ENCODE measurements around the gene PAX5.

The PAX5 gene

GRCh38 chr9:37028420-37029031 lies 5.5 kb downstream of the PAX5 start:
- Histone ChIP-seq H3K9ac (ENCODE audit: low read length) (no peak overlapping the region), H3K4me3 (ENCODE audit: low read length) (no peak overlapping the region), H3K4me1 (ENCODE audit: control insufficient read depth, low read depth, low read length) (peaks cover 29% of the 10 kb centered on the region), H3K27me3 (ENCODE audit: control insufficient read depth, insufficient read depth, low read length) (peaks cover 98% of the 10 kb centered on the region), H3K9me3 (ENCODE audit: control insufficient read depth, low read depth, low read length) (no peaks in the 10 kb centered on the region), H3K36me3 (ENCODE audit: control insufficient read depth, low read depth, low read length) (no peaks in the 10 kb centered on the region), H3K27ac (ENCODE audit: low read length) (no peak overlapping the region)

DNA sequence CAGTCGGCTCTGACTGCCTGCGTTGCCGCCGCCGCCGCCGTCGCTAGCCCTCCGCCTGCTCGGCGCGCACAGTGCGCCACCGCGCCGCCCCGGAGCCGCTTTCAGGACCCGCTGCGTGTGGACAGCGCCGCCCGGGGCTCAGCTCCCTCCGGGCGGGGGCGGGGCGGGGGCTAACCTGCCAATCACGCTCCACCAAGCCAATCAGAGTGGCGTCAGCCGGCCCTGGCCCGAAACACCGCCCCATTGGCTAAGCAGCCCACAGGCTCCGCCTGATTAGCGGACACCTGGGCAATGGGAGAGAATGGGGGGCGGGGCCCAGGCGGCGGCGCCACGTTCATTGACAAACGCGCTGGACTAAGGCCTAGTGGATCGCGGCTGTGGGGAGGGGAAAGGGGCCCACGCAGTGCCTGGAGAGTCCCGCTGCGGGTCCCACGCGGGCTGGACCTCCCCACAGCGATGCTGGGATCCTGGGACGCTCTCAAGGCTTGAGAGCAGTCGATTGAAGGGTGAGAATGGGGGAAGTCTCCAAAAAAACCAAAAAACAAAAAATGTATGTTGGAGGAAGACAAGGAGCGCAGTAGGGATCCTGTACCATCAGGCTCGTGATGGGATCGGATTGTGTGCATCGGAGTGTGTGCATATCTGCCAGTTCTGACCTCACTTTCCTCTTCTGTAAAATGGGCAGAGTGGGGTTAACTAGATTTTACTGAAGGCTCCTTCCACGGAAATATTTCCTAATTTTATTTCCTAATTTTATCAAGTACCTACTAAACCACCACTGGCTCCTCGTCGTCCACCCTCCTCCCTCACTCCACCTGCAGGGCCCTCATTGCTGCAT lies 6.3 kb downstream of the PAX5 start:
- peak overlapping the region; percentile 50 for H3K4me3 ChIP-seq (ENCODE audit: low read length)

DNA sequence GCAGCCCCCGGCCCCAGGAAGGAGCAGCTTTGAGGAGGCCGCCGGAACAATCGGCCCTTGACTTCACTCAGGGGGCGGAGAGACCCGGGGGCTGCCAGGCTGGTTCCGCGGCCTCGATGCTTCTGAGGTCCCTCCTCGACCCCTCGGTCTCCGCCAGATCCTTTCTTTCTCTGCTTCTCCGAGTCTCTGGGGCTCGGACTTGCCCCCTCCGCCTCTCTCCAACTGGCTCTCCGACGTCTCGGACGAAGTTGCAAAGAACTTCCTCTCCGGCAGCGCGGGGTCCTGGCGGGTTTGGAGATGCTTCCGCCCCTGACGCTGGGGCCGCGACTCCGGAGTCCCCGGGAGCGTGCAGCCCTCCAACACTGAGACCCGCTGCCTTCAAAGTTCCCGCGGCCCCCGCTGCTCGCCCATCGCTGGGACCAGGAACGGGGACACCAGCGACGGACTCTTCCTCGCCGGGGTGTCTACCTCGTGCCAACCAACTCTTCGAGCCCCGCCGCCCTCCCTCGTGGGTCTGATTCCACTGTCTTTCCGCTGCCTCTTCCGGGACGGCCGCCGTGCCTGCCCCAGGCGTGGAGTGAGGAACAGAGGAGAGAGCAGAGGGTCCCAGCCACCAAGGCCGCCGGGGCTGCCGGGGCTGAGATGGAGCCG lies 7.0 kb downstream of the PAX5 start:
- no peaks in the 10 kb centered on the region for H3K36me3 ChIP-seq (ENCODE audit: control insufficient read depth, low read depth, low read length)
- H3K4me1 ChIP-seq (ENCODE audit: control insufficient read depth, low read depth, low read length): peaks cover 27% of the 10 kb centered on the region
- H3K27me3 ChIP-seq (ENCODE audit: control insufficient read depth, insufficient read depth, low read length): peaks cover 98% of the 10 kb centered on the region
- H3K9ac ChIP-seq (ENCODE audit: low read length): no peak overlapping the region
- H3K9me3 ChIP-seq (ENCODE audit: control insufficient read depth, low read depth, low read length): no peaks in the 10 kb centered on the region
- peak overlapping the region; percentile 50 for H3K4me3 ChIP-seq (ENCODE audit: low read length)
- no peak overlapping the region for H3K27ac ChIP-seq (ENCODE audit: low read length)

More for the DNA sequence above, 6.3 kb downstream of the PAX5 start:
- Histone ChIP-seq H3K4me1 (ENCODE audit: control insufficient read depth, low read depth, low read length) (peaks cover 27% of the 10 kb centered on the region), H3K27ac (ENCODE audit: low read length) (no peak overlapping the region), H3K36me3 (ENCODE audit: control insufficient read depth, low read depth, low read length) (no peaks in the 10 kb centered on the region), H3K9ac (ENCODE audit: low read length) (no peak overlapping the region), H3K9me3 (ENCODE audit: control insufficient read depth, low read depth, low read length) (no peaks in the 10 kb centered on the region), H3K27me3 (ENCODE audit: control insufficient read depth, insufficient read depth, low read length) (peaks cover 98% of the 10 kb centered on the region)

DNA sequence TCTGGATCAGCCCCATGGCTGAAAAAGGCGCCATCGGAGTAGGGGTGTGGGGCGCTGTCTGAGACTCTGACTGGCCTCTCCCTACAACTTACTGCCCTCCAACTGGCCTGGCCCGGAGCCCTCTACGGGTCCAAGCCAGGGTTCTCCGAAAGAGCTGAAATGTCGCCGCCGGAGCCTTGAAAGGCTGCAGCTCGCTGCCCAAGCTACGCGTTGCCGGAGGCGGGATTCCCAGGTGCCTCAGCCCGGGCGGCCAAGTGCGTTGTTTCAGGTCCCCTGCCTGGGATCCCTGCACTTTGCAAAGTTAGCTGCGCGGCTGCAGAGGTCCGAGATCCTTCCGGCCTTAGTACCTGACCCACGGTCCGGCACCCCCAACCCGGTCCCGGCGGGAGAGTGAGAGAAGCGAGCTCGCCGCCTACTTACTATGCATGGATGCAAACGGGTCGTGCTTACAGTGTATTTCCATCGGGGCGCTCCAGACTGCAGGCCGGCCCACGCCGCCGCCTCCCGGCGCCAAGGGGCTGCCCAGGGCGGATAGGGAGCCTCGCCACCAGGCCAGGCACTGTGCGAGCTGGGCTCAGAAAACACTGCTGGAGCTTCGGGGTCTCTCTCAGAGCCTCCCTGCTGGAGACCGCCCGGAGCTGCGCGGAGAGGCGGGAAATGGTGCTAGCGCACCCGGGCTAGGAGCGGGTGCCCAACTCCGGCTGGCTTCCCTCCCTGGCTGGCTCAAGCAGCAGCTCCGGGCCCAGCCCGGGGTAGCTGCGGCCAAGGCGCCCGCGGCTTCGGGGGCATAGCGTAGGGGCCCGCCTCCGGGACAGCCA lies 7.7 kb downstream of the PAX5 start:
- Histone ChIP-seq H3K27me3 (ENCODE audit: control insufficient read depth, insufficient read depth, low read length) (peaks cover 98% of the 10 kb centered on the region), H3K4me3 (ENCODE audit: low read length) (peak overlapping the region; percentile 50), H3K27ac (ENCODE audit: low read length) (no peak overlapping the region), H3K4me1 (ENCODE audit: control insufficient read depth, low read depth, low read length) (peaks cover 27% of the 10 kb centered on the region), H3K9ac (ENCODE audit: low read length) (no peak overlapping the region), H3K36me3 (ENCODE audit: control insufficient read depth, low read depth, low read length) (no peaks in the 10 kb centered on the region), H3K9me3 (ENCODE audit: control insufficient read depth, low read depth, low read length) (no peaks in the 10 kb centered on the region)

GRCh38 chr9:37025823-37026112 lies 8.3 kb downstream of the PAX5 start:
- peaks cover 98% of the 10 kb centered on the region for H3K27me3 ChIP-seq (ENCODE audit: control insufficient read depth, insufficient read depth, low read length)
- no peak overlapping the region for H3K9ac ChIP-seq (ENCODE audit: low read length)
- H3K27ac ChIP-seq (ENCODE audit: low read length): no peak overlapping the region
- peak overlapping the region; percentile 50 for H3K4me3 ChIP-seq (ENCODE audit: low read length)
- peaks cover 27% of the 10 kb centered on the region for H3K4me1 ChIP-seq (ENCODE audit: control insufficient read depth, low read depth, low read length)
- no peaks in the 10 kb centered on the region for H3K36me3 ChIP-seq (ENCODE audit: control insufficient read depth, low read depth, low read length)
- H3K9me3 ChIP-seq (ENCODE audit: control insufficient read depth, low read depth, low read length): no peaks in the 10 kb centered on the region

DNA sequence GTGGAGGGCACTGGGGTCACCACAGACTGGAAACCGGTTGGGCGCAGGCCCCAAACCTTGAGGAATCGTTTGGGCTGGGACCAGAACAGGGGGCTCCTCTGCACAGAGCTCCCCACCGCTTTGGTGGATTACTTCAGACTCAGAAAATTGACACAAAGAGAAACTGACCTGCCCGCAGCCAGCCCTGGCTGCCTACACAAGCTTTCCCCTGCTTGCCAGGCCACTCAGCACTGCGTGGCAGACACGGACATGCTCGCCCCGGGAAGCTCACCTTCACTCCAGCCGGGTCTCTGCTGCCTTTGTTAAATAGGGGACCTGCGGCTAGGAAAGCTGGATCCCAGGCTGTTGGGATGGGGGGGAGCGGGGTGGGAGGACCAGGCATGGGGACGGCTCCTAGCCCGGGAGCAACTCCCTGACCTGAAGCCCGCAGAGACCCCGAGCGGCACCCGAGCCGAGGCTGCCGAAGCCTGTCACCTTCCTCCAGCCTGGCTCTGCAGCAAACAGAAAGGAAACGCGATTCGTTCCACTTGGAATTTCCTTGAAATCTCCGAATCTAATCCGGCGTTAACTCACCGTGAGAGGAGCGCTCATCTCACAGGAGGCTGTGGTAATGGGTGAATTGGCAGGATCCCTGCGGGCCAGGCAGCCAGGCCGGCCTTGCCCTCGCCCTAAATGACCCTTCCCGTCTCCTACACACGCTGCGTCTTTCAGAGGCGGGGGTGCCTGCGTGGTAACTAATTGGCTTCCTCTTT lies 8.8 kb downstream of the PAX5 start:
- Histone ChIP-seq H3K9me3 (ENCODE audit: control insufficient read depth, low read depth, low read length) (no peaks in the 10 kb centered on the region), H3K27ac (ENCODE audit: low read length) (no peak overlapping the region), H3K4me1 (ENCODE audit: control insufficient read depth, low read depth, low read length) (peaks cover 24% of the 10 kb centered on the region), H3K36me3 (ENCODE audit: control insufficient read depth, low read depth, low read length) (no peaks in the 10 kb centered on the region), H3K9ac (ENCODE audit: low read length) (no peak overlapping the region), H3K4me3 (ENCODE audit: low read length) (peak overlapping the region; percentile 50), H3K27me3 (ENCODE audit: control insufficient read depth, insufficient read depth, low read length) (peaks cover 97% of the 10 kb centered on the region)

DNA sequence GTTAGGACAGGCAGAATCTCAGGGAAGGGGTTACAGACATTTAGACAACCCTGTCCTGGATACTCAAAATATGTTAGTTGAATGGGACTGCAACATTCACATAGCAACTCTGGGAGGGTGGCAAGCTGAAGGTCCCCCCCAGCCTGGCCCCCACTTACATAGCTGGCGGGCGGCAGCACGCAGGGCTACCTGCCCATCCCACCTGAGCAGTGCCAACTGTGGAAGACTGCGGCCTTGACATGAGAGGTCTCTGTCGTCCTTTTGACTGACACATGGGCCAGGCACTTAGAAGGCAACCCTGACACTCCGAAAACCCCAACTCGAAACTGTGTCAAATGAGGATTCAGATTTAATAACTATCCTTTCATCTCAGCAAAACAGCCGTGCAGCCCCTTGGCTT lies 16.5 kb downstream of the PAX5 start:
- peaks cover 36% of the 10 kb centered on the region for H3K27me3 ChIP-seq (ENCODE audit: control insufficient read depth, insufficient read depth, low read length)

DNA sequence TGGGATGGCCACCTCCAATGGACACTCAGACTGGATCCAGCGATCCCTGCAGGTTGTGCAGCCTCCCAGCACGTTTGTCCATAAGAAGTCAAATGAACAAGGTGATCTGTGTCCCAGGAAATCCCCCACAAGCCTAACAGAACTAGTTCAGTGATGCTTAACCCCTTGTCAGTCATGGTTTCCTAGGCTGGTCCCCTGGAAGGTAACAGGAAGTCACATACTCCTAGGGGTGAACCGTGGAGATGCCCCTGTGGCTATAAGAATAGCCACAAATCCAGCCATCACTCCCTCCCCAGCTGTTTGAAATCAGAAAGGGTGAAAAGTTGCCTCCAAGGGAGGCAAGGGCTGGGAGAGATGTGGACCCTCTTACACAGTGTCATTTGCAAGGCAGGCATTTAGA lies 22.5 kb downstream of the PAX5 start:
- Histone ChIP-seq H3K9me3 (ENCODE audit: control insufficient read depth, low read depth, low read length) (no peaks in the 10 kb centered on the region), H3K36me3 (ENCODE audit: control insufficient read depth, low read depth, low read length) (no peaks in the 10 kb centered on the region), H3K4me1 (ENCODE audit: control insufficient read depth, low read depth, low read length) (no peaks in the 10 kb centered on the region), H3K9ac (ENCODE audit: low read length) (no peak overlapping the region), H3K27me3 (ENCODE audit: control insufficient read depth, insufficient read depth, low read length) (peaks cover 19% of the 10 kb centered on the region), H3K27ac (ENCODE audit: low read length) (no peak overlapping the region), H3K4me3 (ENCODE audit: low read length) (no peak overlapping the region)

More for the DNA sequence above, 16.5 kb downstream of the PAX5 start:
- Histone ChIP-seq H3K9ac (ENCODE audit: low read length) (no peak overlapping the region), H3K27ac (ENCODE audit: low read length) (no peak overlapping the region), H3K36me3 (ENCODE audit: control insufficient read depth, low read depth, low read length) (no peaks in the 10 kb centered on the region), H3K9me3 (ENCODE audit: control insufficient read depth, low read depth, low read length) (no peaks in the 10 kb centered on the region), H3K4me1 (ENCODE audit: control insufficient read depth, low read depth, low read length) (no peaks in the 10 kb centered on the region), H3K4me3 (ENCODE audit: low read length) (no peak overlapping the region)

DNA sequence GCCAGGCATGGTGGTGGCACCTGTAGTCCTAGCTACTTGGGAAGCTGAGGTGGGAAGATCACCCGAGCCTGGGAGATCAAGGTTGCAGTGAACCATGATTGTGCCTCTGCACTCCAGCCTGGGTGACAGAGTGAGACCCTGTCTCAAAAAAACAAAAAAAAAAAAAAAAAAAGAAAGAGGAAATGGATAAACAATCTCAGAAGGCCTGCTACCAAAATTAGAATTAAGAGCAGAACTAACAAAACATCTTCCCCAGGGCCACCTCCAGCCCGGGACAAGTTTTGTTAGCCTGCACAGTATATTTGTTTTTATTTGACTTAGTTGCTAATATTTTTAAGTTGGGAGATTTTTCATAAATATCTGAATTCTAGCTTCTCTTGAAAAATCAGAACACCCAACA lies 23.1 kb downstream of the PAX5 start:
- no peaks in the 10 kb centered on the region for H3K4me1 ChIP-seq (ENCODE audit: control insufficient read depth, low read depth, low read length)
- H3K4me3 ChIP-seq (ENCODE audit: low read length): no peak overlapping the region
- peaks cover 24% of the 10 kb centered on the region for H3K27me3 ChIP-seq (ENCODE audit: control insufficient read depth, insufficient read depth, low read length)
- H3K9ac ChIP-seq (ENCODE audit: low read length): no peak overlapping the region
- no peaks in the 10 kb centered on the region for H3K36me3 ChIP-seq (ENCODE audit: control insufficient read depth, low read depth, low read length)
- H3K9me3 ChIP-seq (ENCODE audit: control insufficient read depth, low read depth, low read length): no peaks in the 10 kb centered on the region
- H3K27ac ChIP-seq (ENCODE audit: low read length): no peak overlapping the region

DNA sequence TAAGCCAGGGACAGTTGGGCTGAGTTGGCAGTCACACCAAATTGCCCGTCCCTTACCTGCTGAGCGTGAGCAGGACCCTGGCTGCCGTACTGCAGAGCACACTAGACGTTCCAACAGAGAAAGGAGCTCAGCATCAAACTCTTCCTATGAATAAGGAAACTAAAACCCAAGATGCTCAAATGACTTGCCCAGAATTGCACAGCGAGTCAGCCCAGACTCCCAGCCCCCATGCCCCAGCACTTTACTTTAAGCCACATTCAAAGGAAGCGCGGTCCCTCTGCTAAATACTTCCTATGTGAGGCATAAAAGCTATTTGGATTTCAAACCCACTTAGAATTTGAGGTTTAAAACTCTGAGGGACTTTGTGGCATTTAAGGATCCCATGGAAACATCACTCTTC lies 23.9 kb downstream of the PAX5 start:
- Histone ChIP-seq H3K27me3 (ENCODE audit: control insufficient read depth, insufficient read depth, low read length) (peaks cover 32% of the 10 kb centered on the region), H3K4me1 (ENCODE audit: control insufficient read depth, low read depth, low read length) (no peaks in the 10 kb centered on the region), H3K4me3 (ENCODE audit: low read length) (no peak overlapping the region), H3K9ac (ENCODE audit: low read length) (no peak overlapping the region), H3K9me3 (ENCODE audit: control insufficient read depth, low read depth, low read length) (no peaks in the 10 kb centered on the region), H3K27ac (ENCODE audit: low read length) (no peak overlapping the region), H3K36me3 (ENCODE audit: control insufficient read depth, low read depth, low read length) (no peaks in the 10 kb centered on the region)

- Histone ChIP-seq H3K4me1 (ENCODE audit: control insufficient read depth, low read depth, low read length) (no peaks in the 10 kb centered on the region), H3K9me3 (ENCODE audit: control insufficient read depth, low read depth, low read length) (no peaks in the 10 kb centered on the region), H3K4me3 (ENCODE audit: low read length) (no peak overlapping the region), H3K27ac (ENCODE audit: low read length) (no peak overlapping the region), H3K9ac (ENCODE audit: low read length) (no peak overlapping the region), H3K27me3 (ENCODE audit: control insufficient read depth, insufficient read depth, low read length) (peaks cover 57% of the 10 kb centered on the region), H3K36me3 (ENCODE audit: control insufficient read depth, low read depth, low read length) (no peaks in the 10 kb centered on the region)
Measured at GRCh38 chr9:37007295-37007694, 26.8 kb downstream of the PAX5 start.

Data from iPS-18a (cell line).